Measurements from ENCODE around the gene SLC66A2.

The SLC66A2 gene

DNA sequence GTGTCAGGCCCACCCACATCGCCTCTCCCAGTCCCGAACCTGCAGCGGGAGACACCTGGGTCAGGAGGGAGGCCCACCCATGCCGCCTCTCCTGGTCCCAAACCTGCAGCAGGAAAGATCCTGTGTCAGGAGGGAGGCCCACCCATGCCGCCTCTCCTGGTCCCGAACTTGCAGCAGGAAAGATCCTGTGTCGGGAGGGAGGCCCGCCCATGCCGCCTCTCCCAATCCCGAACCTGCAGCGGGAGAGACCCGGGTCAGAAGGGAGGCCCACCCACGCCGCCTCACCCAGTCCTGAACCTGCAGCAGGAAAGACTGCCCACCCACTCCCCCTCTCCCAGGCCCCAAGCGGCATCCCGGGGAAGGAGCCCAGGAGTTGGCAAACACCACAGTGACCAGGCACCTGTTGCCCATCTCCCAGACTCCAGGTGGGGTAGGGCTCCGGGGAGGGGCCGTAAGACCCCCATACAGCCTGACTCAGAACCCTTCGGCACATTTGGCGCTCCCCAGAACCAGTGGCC, 7.8 kb downstream of the SLC66A2 start:
- no peaks in the 10 kb centered on the region for H3K9me3 ChIP-seq (replicated peaks; ENCODE audit: insufficient read depth, low read length)
- H3K27ac ChIP-seq (ENCODE audit: low read length), result no peak overlapping the region
- DNase-seq, result no peak
- no peak overlapping the region for H2AFZ ChIP-seq (ENCODE audit: low read length)
- no peaks in the 10 kb centered on the region for H3F3A ChIP-seq (ENCODE audit: insufficient read depth, low read length)
- H3K9me2 ChIP-seq (replicated peaks; ENCODE audit: insufficient read depth, low read length), result no peaks in the 10 kb centered on the region
- TF ChIP-seq EZH2phosphoT487 (IDR thresholded peaks at IDR 0.05; ENCODE audit: low read length), result no peak
- TF ChIP-seq, protein P1, sequence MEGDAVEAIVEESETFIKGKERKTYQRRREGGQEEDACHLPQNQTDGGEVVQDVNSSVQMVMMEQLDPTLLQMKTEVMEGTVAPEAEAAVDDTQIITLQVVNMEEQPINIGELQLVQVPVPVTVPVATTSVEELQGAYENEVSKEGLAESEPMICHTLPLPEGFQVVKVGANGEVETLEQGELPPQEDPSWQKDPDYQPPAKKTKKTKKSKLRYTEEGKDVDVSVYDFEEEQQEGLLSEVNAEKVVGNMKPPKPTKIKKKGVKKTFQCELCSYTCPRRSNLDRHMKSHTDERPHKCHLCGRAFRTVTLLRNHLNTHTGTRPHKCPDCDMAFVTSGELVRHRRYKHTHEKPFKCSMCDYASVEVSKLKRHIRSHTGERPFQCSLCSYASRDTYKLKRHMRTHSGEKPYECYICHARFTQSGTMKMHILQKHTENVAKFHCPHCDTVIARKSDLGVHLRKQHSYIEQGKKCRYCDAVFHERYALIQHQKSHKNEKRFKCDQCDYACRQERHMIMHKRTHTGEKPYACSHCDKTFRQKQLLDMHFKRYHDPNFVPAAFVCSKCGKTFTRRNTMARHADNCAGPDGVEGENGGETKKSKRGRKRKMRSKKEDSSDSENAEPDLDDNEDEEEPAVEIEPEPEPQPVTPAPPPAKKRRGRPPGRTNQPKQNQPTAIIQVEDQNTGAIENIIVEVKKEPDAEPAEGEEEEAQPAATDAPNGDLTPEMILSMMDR (IDR thresholded peaks at IDR 0.05; ENCODE audit: low read length), result no peak
- TF ChIP-seq EZH2 (optimal IDR thresholded peaks at IDR 0.05; ENCODE audit: low read depth, low read length), result no peak
- no peak overlapping the region for H3K9ac ChIP-seq (ENCODE audit: low read length)
- peaks cover 4% of the 10 kb centered on the region; the same call in 1 of the 2 replicates for H3K79me2 ChIP-seq (ENCODE audit: low read length)
- no peaks in the 10 kb centered on the region for H3K4me1 ChIP-seq (ENCODE audit: low read length)
- no peak overlapping the region for H3K4me3 ChIP-seq (ENCODE audit: low read length)
- H3K4me2 ChIP-seq (ENCODE audit: low read depth, low read length), result no peak overlapping the region
- no peaks in the 10 kb centered on the region for H4K20me1 ChIP-seq (ENCODE audit: insufficient read depth, low read length)
- no peaks in the 10 kb centered on the region for H3K36me3 ChIP-seq (replicated peaks; ENCODE audit: insufficient read depth, low read length)
- no peaks in the 10 kb centered on the region for H3K27me3 ChIP-seq (replicated peaks; ENCODE audit: insufficient read depth, low read length)

DNA sequence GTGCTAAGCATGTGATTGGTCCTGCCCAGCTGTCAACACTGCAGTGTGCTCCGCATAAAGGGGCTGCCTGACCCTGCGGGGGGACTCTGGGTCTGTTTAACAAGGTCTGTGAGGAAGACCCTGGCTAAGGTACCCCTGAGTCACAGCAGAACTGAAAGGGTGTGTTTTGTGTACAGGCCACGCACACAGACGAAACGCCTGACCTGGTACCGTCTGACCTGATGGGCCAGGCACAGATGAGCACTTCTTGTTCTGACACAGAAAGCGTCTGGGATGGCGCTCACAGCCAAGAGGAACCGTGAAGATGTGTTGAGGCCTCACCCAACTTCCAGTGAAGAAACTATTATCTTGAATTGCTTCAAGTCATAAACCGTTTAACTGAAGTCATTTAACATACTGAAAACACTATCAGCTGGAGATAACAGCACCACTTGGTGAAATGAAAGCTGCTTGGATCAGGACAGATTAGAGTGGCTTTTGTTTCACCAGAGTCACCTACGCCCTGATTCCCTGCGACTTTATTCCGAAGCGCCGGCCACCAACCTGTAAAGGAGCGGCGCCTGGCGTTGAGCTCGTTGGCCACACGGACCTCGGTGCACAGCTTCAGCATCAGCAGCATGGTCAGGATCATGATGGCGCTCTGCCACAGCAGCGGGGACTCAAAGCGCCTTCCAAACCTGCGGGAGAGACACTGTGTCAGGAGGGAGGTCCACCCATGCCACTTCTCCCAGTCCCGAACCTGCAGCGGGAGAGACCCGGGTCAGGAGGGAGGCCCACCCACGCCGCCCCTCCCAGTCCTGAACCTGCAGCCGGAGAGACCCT, 8.5 kb downstream of the SLC66A2 start:
- H3F3A ChIP-seq (ENCODE audit: insufficient read depth, low read length), result no peaks in the 10 kb centered on the region
- H3K4me2 ChIP-seq (ENCODE audit: low read depth, low read length), result no peak overlapping the region
- no peak overlapping the region for H3K4me3 ChIP-seq (ENCODE audit: low read length)
- peaks cover 4% of the 10 kb centered on the region; the same call in 1 of the 2 replicates for H3K79me2 ChIP-seq (ENCODE audit: low read length)
- no peak for TF ChIP-seq EZH2phosphoT487 (IDR thresholded peaks at IDR 0.05; ENCODE audit: low read length)
- no peak for TF ChIP-seq EZH2 (optimal IDR thresholded peaks at IDR 0.05; ENCODE audit: low read depth, low read length)
- TF ChIP-seq, protein P1 (IDR thresholded peaks at IDR 0.05; ENCODE audit: low read length), result no peak
- no peaks in the 10 kb centered on the region for H4K20me1 ChIP-seq (ENCODE audit: insufficient read depth, low read length)
- no peaks in the 10 kb centered on the region for H3K4me1 ChIP-seq (ENCODE audit: low read length)
- DNase-seq, result no peak
- no peak overlapping the region for H2AFZ ChIP-seq (ENCODE audit: low read length)
- no peak overlapping the region for H3K27ac ChIP-seq (ENCODE audit: low read length)
- no peaks in the 10 kb centered on the region for H3K36me3 ChIP-seq (replicated peaks; ENCODE audit: insufficient read depth, low read length)
- no peaks in the 10 kb centered on the region for H3K9me3 ChIP-seq (replicated peaks; ENCODE audit: insufficient read depth, low read length)
- H3K9ac ChIP-seq (ENCODE audit: low read length), result no peak overlapping the region
- H3K9me2 ChIP-seq (replicated peaks; ENCODE audit: insufficient read depth, low read length), result no peaks in the 10 kb centered on the region
- no peaks in the 10 kb centered on the region for H3K27me3 ChIP-seq (replicated peaks; ENCODE audit: insufficient read depth, low read length)

DNA sequence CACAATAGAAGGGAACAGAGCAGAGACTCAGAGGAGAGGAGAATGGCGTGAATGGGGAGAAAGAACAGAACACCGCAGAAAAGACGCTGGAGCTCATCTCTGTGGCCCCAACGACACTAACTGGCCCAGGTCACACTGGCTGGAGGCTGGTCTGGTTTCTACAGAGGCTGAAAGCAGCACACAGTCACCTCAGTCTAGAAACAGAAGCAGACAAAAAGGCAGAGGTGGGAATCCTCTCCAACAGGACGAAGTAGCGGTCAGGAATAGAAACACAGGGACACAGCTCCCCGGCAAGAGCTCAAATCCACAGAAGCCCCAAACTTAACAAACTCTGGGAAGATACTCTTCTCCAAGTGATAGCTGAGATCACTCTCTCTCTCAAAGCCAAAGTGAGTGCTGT, 9.2 kb downstream of the SLC66A2 start:
- Histone ChIP-seq H2AFZ (ENCODE audit: low read length) (no peak overlapping the region), H3K27me3 (replicated peaks; ENCODE audit: insufficient read depth, low read length) (no peaks in the 10 kb centered on the region), H3K9ac (ENCODE audit: low read length) (no peak overlapping the region), H4K20me1 (ENCODE audit: insufficient read depth, low read length) (no peaks in the 10 kb centered on the region), H3K4me2 (ENCODE audit: low read depth, low read length) (no peak overlapping the region), H3K4me1 (ENCODE audit: low read length) (no peaks in the 10 kb centered on the region), H3K79me2 (ENCODE audit: low read length) (peaks cover 8% of the 10 kb centered on the region; the same call in 1 of the 2 replicates), H3K36me3 (replicated peaks; ENCODE audit: insufficient read depth, low read length) (no peaks in the 10 kb centered on the region), H3F3A (ENCODE audit: insufficient read depth, low read length) (no peaks in the 10 kb centered on the region), H3K4me3 (ENCODE audit: low read length) (no peak overlapping the region), H3K9me2 (replicated peaks; ENCODE audit: insufficient read depth, low read length) (no peaks in the 10 kb centered on the region), H3K9me3 (replicated peaks; ENCODE audit: insufficient read depth, low read length) (no peaks in the 10 kb centered on the region), H3K27ac (ENCODE audit: low read length) (no peak overlapping the region)
- DNase-seq, result no peak
- TF ChIP-seq EZH2phosphoT487 (IDR thresholded peaks at IDR 0.05; ENCODE audit: low read length), result no peak
- TF ChIP-seq, protein P1 (IDR thresholded peaks at IDR 0.05; ENCODE audit: low read length), result no peak

Measured in MM.1S (cell line).